ENCODE data around the gene RNGTT.

- TF ChIP-seq, protein P1, sequence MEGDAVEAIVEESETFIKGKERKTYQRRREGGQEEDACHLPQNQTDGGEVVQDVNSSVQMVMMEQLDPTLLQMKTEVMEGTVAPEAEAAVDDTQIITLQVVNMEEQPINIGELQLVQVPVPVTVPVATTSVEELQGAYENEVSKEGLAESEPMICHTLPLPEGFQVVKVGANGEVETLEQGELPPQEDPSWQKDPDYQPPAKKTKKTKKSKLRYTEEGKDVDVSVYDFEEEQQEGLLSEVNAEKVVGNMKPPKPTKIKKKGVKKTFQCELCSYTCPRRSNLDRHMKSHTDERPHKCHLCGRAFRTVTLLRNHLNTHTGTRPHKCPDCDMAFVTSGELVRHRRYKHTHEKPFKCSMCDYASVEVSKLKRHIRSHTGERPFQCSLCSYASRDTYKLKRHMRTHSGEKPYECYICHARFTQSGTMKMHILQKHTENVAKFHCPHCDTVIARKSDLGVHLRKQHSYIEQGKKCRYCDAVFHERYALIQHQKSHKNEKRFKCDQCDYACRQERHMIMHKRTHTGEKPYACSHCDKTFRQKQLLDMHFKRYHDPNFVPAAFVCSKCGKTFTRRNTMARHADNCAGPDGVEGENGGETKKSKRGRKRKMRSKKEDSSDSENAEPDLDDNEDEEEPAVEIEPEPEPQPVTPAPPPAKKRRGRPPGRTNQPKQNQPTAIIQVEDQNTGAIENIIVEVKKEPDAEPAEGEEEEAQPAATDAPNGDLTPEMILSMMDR (conservative IDR thresholded peaks at IDR 0.05; ENCODE audit: low read depth, low read length) = no peak
- TF ChIP-seq EZH2 (IDR thresholded peaks at IDR 0.05; ENCODE audit: low read length, unreplicated experiment) (no peak), EZH2phosphoT487 (IDR thresholded peaks at IDR 0.05; ENCODE audit: borderline replicate concordance, low read length) (no peak)
Observed at GRCh38 chr6:88679841-88680240, 283.6 kb downstream of the RNGTT start.

Data from PC-3 (cell line).